Measurements from ENCODE around the gene RAB10. TPM values are rescaled to one million over a fixed set of nuclear protein-coding genes. Genes with fewer than 3 reads are reported as not detected.

The RAB10 gene
- total and polyA plus RNA-seq, 2 donors from 2014 or later, result 59.8 to 122 TPM

GRCh38 chr2:26067186-26067974 is 33.5 kb downstream of the RAB10 start:
- Histone ChIP-seq H3K4me1 (ENCODE audit: control insufficient read depth in 2 of 3, insufficient read depth in 2 of 3, low read depth in 1 of 3, low read length in 3 of 3) (peaks cover 0 to 11% (median 4%) of the 10 kb centered on the region in 3 donors), H3K9ac (ENCODE audit: low read length in 3 of 3) (no peak overlapping the region), H3K4me3 (ENCODE audit: low read length in 3 of 3) (no peak overlapping the region), H3K9me3 (ENCODE audit: control insufficient read depth in 2 of 3, insufficient read depth in 1 of 3, low read length in 3 of 3) (no peaks in the 10 kb centered on the region), H3K36me3 (ENCODE audit: control insufficient read depth in 2 of 3, insufficient read depth in 3 of 3, low read length in 3 of 3) (no peaks in the 10 kb centered on the region), H3K27me3 (ENCODE audit: control insufficient read depth, insufficient read depth, low read length) (no peaks in the 10 kb centered on the region), H3K27ac (ENCODE audit: low read depth in 2 of 2, low read length in 2 of 2) (no peak overlapping the region)
- FAIRE-seq, result no peak
- intact Hi-C loops (cut with DNase I), result no loop called here
- TF ChIP-seq CTCF (IDR thresholded peaks at IDR 0.05; ENCODE audit: borderline replicate concordance, extremely low read depth, insufficient read depth), result no peak
- DNase-seq, result no peak

DNA sequence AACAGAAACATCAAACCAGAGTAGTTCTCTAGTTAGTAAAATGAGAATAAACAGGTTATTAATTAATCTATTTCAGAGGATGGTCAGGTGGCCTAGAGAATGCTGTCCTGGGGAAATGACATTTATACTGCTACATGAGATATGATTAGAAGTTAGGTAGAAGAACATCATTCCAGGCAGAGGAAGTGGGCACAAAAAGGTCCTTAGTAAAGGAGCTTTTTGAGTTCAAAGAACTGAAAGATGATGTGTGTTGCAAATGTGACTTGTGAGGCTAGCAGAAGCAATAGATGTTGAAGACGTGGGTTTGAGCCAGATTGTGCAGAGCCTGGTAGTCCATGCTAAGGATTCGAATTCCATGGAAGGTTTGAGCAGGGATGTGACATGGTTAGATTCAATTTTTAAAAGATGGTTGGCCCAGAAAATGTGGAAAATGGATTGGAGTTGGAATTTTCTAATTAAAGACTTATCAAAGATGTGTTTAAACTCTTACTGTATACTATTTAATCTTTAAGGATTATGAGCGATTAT is 34.2 kb downstream of the RAB10 start:
- Histone ChIP-seq H3K9me3 (ENCODE audit: control insufficient read depth in 2 of 3, insufficient read depth in 1 of 3, low read length in 3 of 3) (no peaks in the 10 kb centered on the region), H3K4me3 (ENCODE audit: low read length in 3 of 3) (no peak overlapping the region), H3K27ac (ENCODE audit: low read depth in 2 of 2, low read length in 2 of 2) (no peak overlapping the region), H3K36me3 (ENCODE audit: control insufficient read depth in 2 of 3, insufficient read depth in 3 of 3, low read length in 3 of 3) (no peaks in the 10 kb centered on the region), H3K9ac (ENCODE audit: low read length in 3 of 3) (no peak overlapping the region), H3K27me3 (ENCODE audit: control insufficient read depth, insufficient read depth, low read length) (no peaks in the 10 kb centered on the region), H3K4me1 (ENCODE audit: control insufficient read depth in 2 of 3, insufficient read depth in 2 of 3, low read depth in 1 of 3, low read length in 3 of 3) (peaks cover 0 to 14% (median 5%) of the 10 kb centered on the region in 3 donors)
- no peak for TF ChIP-seq CTCF (IDR thresholded peaks at IDR 0.05; ENCODE audit: borderline replicate concordance, extremely low read depth, insufficient read depth)
- DNase-seq, result no peak
- no peak for FAIRE-seq
- intact Hi-C loops (cut with DNase I), result no loop called here

DNA sequence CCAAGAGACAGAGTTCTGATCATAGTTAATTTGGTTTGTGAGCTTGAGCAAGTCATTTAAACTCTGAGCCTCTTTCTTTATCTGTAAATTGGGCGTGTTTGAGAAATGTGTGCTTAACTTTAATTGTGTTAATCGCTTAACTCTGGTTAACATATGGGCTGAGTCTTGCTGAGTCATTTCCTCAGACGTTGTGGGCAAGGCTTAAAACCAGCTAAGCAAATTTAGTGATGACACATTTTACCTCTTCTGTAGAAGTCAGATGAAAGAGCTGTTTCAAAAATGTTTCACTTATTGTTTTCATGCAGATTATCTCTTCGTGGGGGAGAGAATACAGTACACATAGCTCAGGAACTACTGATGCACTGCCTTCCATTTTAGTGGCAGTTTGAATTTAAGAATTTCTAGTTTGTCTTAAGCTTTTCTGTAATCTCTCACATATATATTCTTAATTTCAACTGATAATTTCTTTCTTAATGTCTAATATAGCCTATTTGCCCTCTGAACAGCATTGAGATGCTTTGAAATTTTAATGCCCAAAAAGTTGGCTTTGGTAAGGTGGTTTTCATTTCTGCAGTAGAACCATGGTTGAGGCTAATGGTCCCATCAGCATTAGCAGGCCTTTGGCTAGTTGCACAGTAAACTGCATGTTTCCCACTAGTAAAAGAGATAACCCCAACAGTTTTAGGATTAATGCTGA is 34.9 kb downstream of the RAB10 start:
- H3K27ac ChIP-seq (ENCODE audit: low read depth in 2 of 2, low read length in 2 of 2), result no peak overlapping the region
- no peak for TF ChIP-seq CTCF (IDR thresholded peaks at IDR 0.05; ENCODE audit: borderline replicate concordance, extremely low read depth, insufficient read depth)
- no peak overlapping the region for H3K9ac ChIP-seq (ENCODE audit: low read length in 3 of 3)
- peaks cover 0 to 19% (median 10%) of the 10 kb centered on the region in 3 donors for H3K4me1 ChIP-seq (ENCODE audit: control insufficient read depth in 2 of 3, insufficient read depth in 2 of 3, low read depth in 1 of 3, low read length in 3 of 3)
- FAIRE-seq (no peak), DNase-seq (no peak)
- intact Hi-C loops (cut with DNase I), result no loop called here
- no peaks in the 10 kb centered on the region for H3K9me3 ChIP-seq (ENCODE audit: control insufficient read depth in 2 of 3, insufficient read depth in 1 of 3, low read length in 3 of 3)
- H3K4me3 ChIP-seq (ENCODE audit: low read length in 3 of 3), result no peak overlapping the region
- no peaks in the 10 kb centered on the region for H3K36me3 ChIP-seq (ENCODE audit: control insufficient read depth in 2 of 3, insufficient read depth in 3 of 3, low read length in 3 of 3)
- no peaks in the 10 kb centered on the region for H3K27me3 ChIP-seq (ENCODE audit: control insufficient read depth, insufficient read depth, low read length)
